Neuronal stem cell (in vitro differentiated cells): ENCODE results near the gene AGXT2.

ENCODE experiments used
- DNase-seq: peaks from one replicate; pipeline ENCODE4 v3.0.0-alpha.2; 2013; ENCODE audit warnings: low spot score
- H2AFZ ChIP-seq: one replicate; pipeline ENCODE4 v1.6.1; 2013; ENCODE audit warnings: mild to moderate bottlenecking, low read length, inconsistent platforms
- H2AK5ac ChIP-seq: 2 replicates; pipeline ENCODE4 v1.6.1; 2013; ENCODE audit warnings: low read depth, mild to moderate bottlenecking, inconsistent platforms, low read length, moderate library complexity, mixed read lengths
- H2BK120ac ChIP-seq: 2 replicates; pipeline ENCODE4 v1.6.1; 2013; ENCODE audit warnings: low read depth, mild to moderate bottlenecking, inconsistent platforms, low read length, moderate library complexity, mixed read lengths
- H2BK12ac ChIP-seq: one replicate; pipeline ENCODE4 v1.6.1; 2013; ENCODE audit warnings: low read length, inconsistent platforms
- H2BK15ac ChIP-seq: 2 replicates; pipeline ENCODE4 v1.6.1; 2013; ENCODE audit warnings: mild to moderate bottlenecking, low read length, inconsistent platforms, mixed read lengths
- H2BK5ac ChIP-seq: one replicate; pipeline ENCODE4 v1.6.1; 2013; ENCODE audit warnings: inconsistent platforms, mild to moderate bottlenecking, low read length, moderate library complexity
- H3K14ac ChIP-seq: one replicate; pipeline ENCODE4 v1.6.1; 2013; ENCODE audit warnings: low read length, inconsistent platforms
- H3K18ac ChIP-seq: 2 replicates; pipeline ENCODE4 v1.6.1; 2013; ENCODE audit warnings: low read length, inconsistent platforms
- H3K23ac ChIP-seq: 2 replicates; pipeline ENCODE4 v1.6.1; 2013; ENCODE audit warnings: low read depth, mild to moderate bottlenecking, mixed read lengths, low read length, inconsistent platforms; ENCODE audit not compliant: poor library complexity
- H3K27ac ChIP-seq: replicated peaks from 3 replicates; pipeline ENCODE4 v1.5.1; 2013; ENCODE audit warnings: low read length, inconsistent platforms
- H3K27me3 ChIP-seq, 3 experiments: 2 replicates each; pipeline ENCODE4 v1.6.1; 2013; ENCODE audit warnings: low read length in 3 of 3, mild to moderate bottlenecking in 2 of 3, inconsistent platforms in 1 of 3, low read depth in 1 of 3, mixed read lengths in 1 of 3, moderate library complexity in 1 of 3; ENCODE audit not compliant: control insufficient read depth in 3 of 3, insufficient read depth in 3 of 3
- H3K36me3 ChIP-seq, 2 donors: replicated peaks in 1 of 2; 2 replicates each; pipeline ENCODE4 v1.6.1; 2013; ENCODE audit warnings: low read length in 2 of 2; ENCODE audit not compliant: control insufficient read depth in 2 of 2, insufficient read depth in 2 of 2
- H3K4ac ChIP-seq: 2 replicates; pipeline ENCODE4 v1.6.1; 2013; ENCODE audit warnings: inconsistent platforms, mild to moderate bottlenecking, low read length, moderate library complexity
- H3K4me1 ChIP-seq, 2 donors: 1 replicate in 1 of 2; 2 replicates in 1 of 2; pipeline ENCODE4 v1.6.1; 2013; ENCODE audit warnings: low read length in 2 of 2, low read depth in 1 of 2; ENCODE audit not compliant: control insufficient read depth in 2 of 2, insufficient read depth in 1 of 2
- H3K4me2 ChIP-seq: one replicate; pipeline ENCODE4 v1.6.1; 2013; ENCODE audit warnings: mild to moderate bottlenecking, low read length, inconsistent platforms; ENCODE audit not compliant: insufficient read depth, poor library complexity, severe bottlenecking
- H3K4me3 ChIP-seq, 2 donors: 2 replicates each; pipeline ENCODE4 v1.5.1; 2013; ENCODE audit warnings: low read length in 2 of 2, mild to moderate bottlenecking in 2 of 2, inconsistent platforms in 1 of 2, moderate library complexity in 1 of 2
- H3K79me1 ChIP-seq: one replicate; pipeline ENCODE4 v1.6.1; 2013; ENCODE audit warnings: low read depth, mild to moderate bottlenecking, inconsistent platforms, low read length, moderate library complexity
- H3K9ac ChIP-seq: one replicate; pipeline ENCODE4 v1.6.1; 2013; ENCODE audit warnings: mild to moderate bottlenecking, low read depth, low read length, inconsistent platforms; ENCODE audit not compliant: poor library complexity
- H3K9me3 ChIP-seq, 2 donors: replicated peaks in 1 of 2; 2 replicates each; pipeline versions ENCODE3 to v1.6.1; 2013; ENCODE audit warnings: low read length in 2 of 2, mild to moderate bottlenecking in 2 of 2, inconsistent platforms in 1 of 2, low read depth in 1 of 2, mixed read lengths in 1 of 2, moderate library complexity in 1 of 2; ENCODE audit not compliant: control insufficient read depth in 2 of 2, insufficient read depth in 1 of 2
- H4K8ac ChIP-seq: one replicate; pipeline ENCODE4 v1.6.1; 2013; ENCODE audit warnings: low read depth, mild to moderate bottlenecking, inconsistent platforms, low read length, moderate library complexity
- H4K91ac ChIP-seq: one replicate; pipeline ENCODE4 v1.6.1; 2013; ENCODE audit warnings: low read length, low read depth, mild to moderate bottlenecking, inconsistent platforms; ENCODE audit not compliant: poor library complexity
- WGBS, 2 donors: extraction: QIAGEN DNeasy Blood & Tissue Kit; methylation state at CpG; one replicate each; pipeline ENCODE4 v1.1.7; 2013; ENCODE audit warnings: missing lambda C conversion rate in 2 of 2, mixed read lengths in 1 of 2; ENCODE audit not compliant: insufficient read length in 2 of 2, insufficient replicate concordance in 1 of 2; ENCODE audit errors: extremely low coverage in 2 of 2; 5-methylcytosine and 5-hydroxymethylcytosine counted together

AGXT2 gene

DNA sequence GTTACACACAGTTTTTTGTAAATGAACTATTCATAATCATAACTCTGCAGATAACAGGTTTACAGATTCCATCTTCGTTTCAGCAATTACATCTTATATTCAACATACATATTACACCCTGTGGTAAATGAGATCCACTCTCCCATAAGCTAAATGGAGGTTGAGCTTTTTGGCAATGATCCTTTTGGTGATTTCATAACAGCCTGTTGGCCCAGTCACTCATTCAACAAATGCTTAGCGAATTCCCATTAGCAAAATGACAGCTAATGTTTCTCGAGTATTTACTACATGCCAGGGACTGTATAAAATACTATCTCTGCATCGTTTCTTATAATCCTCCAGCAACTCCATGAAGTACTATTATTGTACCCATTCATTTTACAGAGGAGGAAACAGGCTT is 25.4 kb upstream of the AGXT2 start:
- H3K4me3 ChIP-seq, result no peak overlapping the region
- DNase-seq, result no peak
- no peak overlapping the region for H2BK120ac ChIP-seq
- H3K79me1 ChIP-seq, result no peaks in the 10 kb centered on the region
- H3K4me1 ChIP-seq, result no peaks in the 10 kb centered on the region
- H3K4me2 ChIP-seq, result no peak overlapping the region
- H3K23ac ChIP-seq, result no peak overlapping the region
- H2BK12ac ChIP-seq, result no peak overlapping the region
- H2BK15ac ChIP-seq, result no peak overlapping the region
- no CpG with 5 or more reads among the region's 4 CpGs for WGBS, 2 donors
- H2AFZ ChIP-seq, result no peak overlapping the region
- H3K4ac ChIP-seq, result no peak overlapping the region
- no peak overlapping the region for H3K18ac ChIP-seq
- no peak overlapping the region for H4K91ac ChIP-seq
- H3K36me3 ChIP-seq, result no peaks in the 10 kb centered on the region
- no peak overlapping the region for H4K8ac ChIP-seq
- no peak overlapping the region for H3K14ac ChIP-seq
- no peaks in the 10 kb centered on the region for H3K27me3 ChIP-seq
- no peak overlapping the region for H2BK5ac ChIP-seq
- H2AK5ac ChIP-seq, result no peak overlapping the region
- H3K9me3 ChIP-seq, result peaks cover 0 to 2% of the 10 kb centered on the region in 2 donors
- H3K9ac ChIP-seq, result no peak overlapping the region
- H3K27ac ChIP-seq, result no peak overlapping the region

DNA sequence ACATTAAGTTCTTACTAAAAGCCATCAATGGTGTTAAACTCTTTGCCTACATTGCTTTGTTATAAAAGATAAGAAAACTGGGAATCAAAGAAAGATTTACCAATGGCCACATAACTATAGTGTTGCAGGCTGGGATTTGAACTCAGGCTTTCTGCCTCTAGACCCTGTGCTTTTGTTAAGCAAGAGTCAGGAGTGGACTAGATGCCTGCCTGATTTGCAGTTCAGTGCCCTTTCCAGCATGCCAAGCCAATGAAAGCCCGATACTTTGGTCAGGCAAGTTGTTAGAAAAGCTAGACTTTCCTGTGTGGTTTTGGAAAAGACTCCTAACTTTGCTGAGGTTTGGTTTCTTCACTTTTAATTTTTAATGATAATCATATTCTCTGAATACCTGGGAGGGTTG is 21.4 kb upstream of the AGXT2 start:
- no peaks in the 10 kb centered on the region for H3K79me1 ChIP-seq

DNA sequence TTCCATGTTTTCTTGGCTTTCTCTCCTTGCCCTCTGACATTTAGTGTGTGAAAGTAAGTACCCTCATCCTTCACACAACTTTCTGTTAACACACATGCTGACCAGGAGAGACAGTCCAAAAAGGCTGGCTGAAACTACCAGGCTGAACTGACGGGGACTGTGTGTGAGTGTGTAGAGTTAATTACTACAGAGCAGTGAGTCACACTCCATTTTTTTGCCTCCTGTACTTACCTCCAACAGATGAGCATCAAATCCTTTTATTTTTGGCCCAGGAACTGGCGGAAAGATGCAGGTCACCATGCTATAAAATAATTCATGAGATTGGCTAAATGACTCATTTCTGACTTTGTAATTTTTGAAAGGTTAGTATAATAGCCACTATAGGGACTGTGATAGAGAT is 20.2 kb upstream of the AGXT2 start:
- H3K79me1 ChIP-seq, result no peaks in the 10 kb centered on the region
- no peak overlapping the region for H2AK5ac ChIP-seq
- H3K27ac ChIP-seq, result no peak overlapping the region
- H2BK5ac ChIP-seq, result no peak overlapping the region
- H3K23ac ChIP-seq, result no peak overlapping the region
- no peak overlapping the region for H4K8ac ChIP-seq
- H2BK15ac ChIP-seq, result no peak overlapping the region
- H3K4me1 ChIP-seq, result no peaks in the 10 kb centered on the region
- H2BK12ac ChIP-seq, result no peak overlapping the region
- no peaks in the 10 kb centered on the region for H3K27me3 ChIP-seq
- no peak overlapping the region for H3K9ac ChIP-seq
- H3K4ac ChIP-seq, result no peak overlapping the region
- H2AFZ ChIP-seq, result no peak overlapping the region
- no peak overlapping the region for H4K91ac ChIP-seq
- H3K9me3 ChIP-seq, result no peaks in the 10 kb centered on the region
- WGBS, 2 donors, result no CpG with 5 or more reads among the region's 2 CpGs
- H3K36me3 ChIP-seq, result no peaks in the 10 kb centered on the region
- DNase-seq, result no peak
- no peak overlapping the region for H3K18ac ChIP-seq
- no peak overlapping the region for H3K14ac ChIP-seq
- no peak overlapping the region for H3K4me2 ChIP-seq
- no peak overlapping the region for H3K4me3 ChIP-seq
- no peak overlapping the region for H2BK120ac ChIP-seq

More for the DNA sequence above, 21.4 kb upstream of the AGXT2 start:
- Histone ChIP-seq H4K91ac (no peak overlapping the region), H3K27ac (no peak overlapping the region), H2AFZ (no peak overlapping the region), H2BK15ac (no peak overlapping the region), H3K4ac (no peak overlapping the region), H3K4me1 (no peaks in the 10 kb centered on the region), H2BK120ac (no peak overlapping the region), H2BK5ac (no peak overlapping the region), H2AK5ac (no peak overlapping the region), H3K9me3 (peaks cover 0 to 2% of the 10 kb centered on the region in 2 donors), H3K4me2 (no peak overlapping the region), H3K18ac (no peak overlapping the region), H3K9ac (no peak overlapping the region), H3K4me3 (no peak overlapping the region), H3K23ac (no peak overlapping the region), H3K27me3 (no peaks in the 10 kb centered on the region), H3K36me3 (no peaks in the 10 kb centered on the region), H2BK12ac (no peak overlapping the region), H4K8ac (no peak overlapping the region), H3K14ac (no peak overlapping the region)
- no peak for DNase-seq
- no CpG with 5 or more reads among the region's 1 CpG for WGBS, 2 donors

DNA sequence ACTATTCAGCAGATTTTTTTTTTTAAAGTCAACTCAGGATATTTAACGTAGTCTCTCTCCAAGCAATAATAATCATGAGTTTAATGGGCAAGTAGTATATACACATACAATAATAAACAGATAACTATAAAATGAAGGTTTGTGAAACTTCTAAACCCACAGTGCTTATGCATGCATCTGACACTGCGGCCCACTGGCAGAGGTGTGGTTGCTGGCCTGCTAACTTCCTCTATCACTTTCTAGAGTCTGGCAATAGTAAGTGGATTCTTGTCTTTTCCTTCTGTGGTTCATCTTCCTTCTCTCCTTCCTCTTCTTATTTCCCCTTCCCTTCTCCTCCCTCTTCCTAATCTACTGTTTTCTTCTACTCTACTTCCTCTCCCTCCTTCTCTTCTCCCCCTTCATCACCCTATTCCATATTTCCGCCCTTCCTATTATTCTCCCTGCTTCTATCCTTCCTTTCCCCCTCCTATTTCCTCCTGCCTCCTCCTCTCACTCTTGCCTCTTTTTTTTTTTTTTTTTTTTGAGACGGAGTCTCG is 18.6 kb upstream of the AGXT2 start:
- Histone ChIP-seq H2BK120ac (no peak overlapping the region), H4K8ac (no peak overlapping the region), H2AFZ (no peak overlapping the region), H2BK15ac (no peak overlapping the region), H3K9me3 (no peaks in the 10 kb centered on the region), H3K27ac (no peak overlapping the region), H3K4me1 (no peaks in the 10 kb centered on the region), H3K79me1 (no peaks in the 10 kb centered on the region), H3K36me3 (no peaks in the 10 kb centered on the region), H2AK5ac (no peak overlapping the region), H3K4me3 (no peak overlapping the region), H3K4ac (no peak overlapping the region), H3K18ac (no peak overlapping the region), H4K91ac (no peak overlapping the region), H3K27me3 (no peaks in the 10 kb centered on the region), H3K9ac (no peak overlapping the region), H3K14ac (no peak overlapping the region), H2BK5ac (no peak overlapping the region), H3K23ac (no peak overlapping the region), H3K4me2 (no peak overlapping the region), H2BK12ac (no peak overlapping the region)
- no peak for DNase-seq
- WGBS, 2 donors, result 100% methylated on average over 1 of the region's 5 CpGs
